HUDEP-2 (cell line): ENCODE data around the gene SUSD1.

ENCODE experiments used
- DNase-seq, 76 experiments: peaks; one replicate each; lab custom pipeline; 2025; ENCODE audit not compliant: unreplicated experiment in 76 of 76; lab: John Stamatoyannopoulos, UW

SUSD1 gene

GRCh38 chr9:111993319-111993718, 181.8 kb downstream of the SUSD1 start:
- no peak for DNase-seq

- DNase-seq: peak in 4 of 76 experiments; percentile 9 to 47 (median 19)
These were observed 182.6 kb downstream of the SUSD1 start for GRCh38 chr9:111992523-111992922.

- DNase-seq: no peak
These were observed 183.9 kb downstream of the SUSD1 start for GRCh38 chr9:111991179-111991578.
